Neural cell (in vitro differentiated cells): Measurements from ENCODE around the gene LRRTM3.

Experiments used
- EP300 ChIP-seq: fragments of 450-650 bp; conservative IDR thresholded peaks from 2 replicates; pipeline ENCODE4 v1.6.1; 2014; ENCODE audit warnings: antibody characterized with exemption, mild to moderate bottlenecking, moderate library complexity; ENCODE audit not compliant: poor library complexity, severe bottlenecking
- EZH2 ChIP-seq: fragments of 200-600, 300-800 bp; shearing (Covaris generic), sonication (generic); IDR thresholded peaks from 2 replicates; pipeline ENCODE4 v1.6.1; 2014; ENCODE audit warnings: antibody characterized with exemption, low read length, borderline replicate concordance, mild to moderate bottlenecking; ENCODE audit not compliant: insufficient read depth, poor library complexity, severe bottlenecking
- MXI1 ChIP-seq: fragments of 450-650 bp; conservative IDR thresholded peaks from 2 replicates; pipeline ENCODE4 v1.6.1; 2014; ENCODE audit warnings: antibody characterized with exemption, mild to moderate bottlenecking; ENCODE audit not compliant: poor library complexity, severe bottlenecking
- POLR2AphosphoS5 ChIP-seq: IDR thresholded peaks from 2 replicates; pipeline ENCODE4 v1.6.1; 2012
- RAD21 ChIP-seq: fragments of 450-650 bp; conservative IDR thresholded peaks from 2 replicates; pipeline ENCODE4 v1.6.1; 2014; ENCODE audit warnings: antibody characterized with exemption, mild to moderate bottlenecking, moderate library complexity
- REST ChIP-seq: IDR thresholded peaks from 2 replicates; pipeline ENCODE4 v1.6.1; 2012; ENCODE audit warnings: borderline replicate concordance
- SMC3 ChIP-seq: fragments of 450-650 bp; conservative IDR thresholded peaks from 2 replicates; pipeline ENCODE4 v1.6.1; 2014; ENCODE audit warnings: antibody characterized with exemption, mild to moderate bottlenecking, moderate library complexity; ENCODE audit not compliant: poor library complexity
- TAF1 ChIP-seq: IDR thresholded peaks from 2 replicates; pipeline ENCODE4 v1.6.1; 2012; ENCODE audit warnings: low read depth
- TF ChIP-seq, protein P1 (sequence below): fragments of 450-650 bp; IDR thresholded peaks from 2 replicates; pipeline ENCODE4 v1.5.1; 2014; ENCODE audit warnings: antibody characterized with exemption, mild to moderate bottlenecking, moderate library complexity; ENCODE audit not compliant: poor library complexity, severe bottlenecking

GRCh38 chr10:67022099-67022498, 96.3 kb downstream of the LRRTM3 start:
- no peak for TF ChIP-seq RAD21
- TF ChIP-seq, protein P1, sequence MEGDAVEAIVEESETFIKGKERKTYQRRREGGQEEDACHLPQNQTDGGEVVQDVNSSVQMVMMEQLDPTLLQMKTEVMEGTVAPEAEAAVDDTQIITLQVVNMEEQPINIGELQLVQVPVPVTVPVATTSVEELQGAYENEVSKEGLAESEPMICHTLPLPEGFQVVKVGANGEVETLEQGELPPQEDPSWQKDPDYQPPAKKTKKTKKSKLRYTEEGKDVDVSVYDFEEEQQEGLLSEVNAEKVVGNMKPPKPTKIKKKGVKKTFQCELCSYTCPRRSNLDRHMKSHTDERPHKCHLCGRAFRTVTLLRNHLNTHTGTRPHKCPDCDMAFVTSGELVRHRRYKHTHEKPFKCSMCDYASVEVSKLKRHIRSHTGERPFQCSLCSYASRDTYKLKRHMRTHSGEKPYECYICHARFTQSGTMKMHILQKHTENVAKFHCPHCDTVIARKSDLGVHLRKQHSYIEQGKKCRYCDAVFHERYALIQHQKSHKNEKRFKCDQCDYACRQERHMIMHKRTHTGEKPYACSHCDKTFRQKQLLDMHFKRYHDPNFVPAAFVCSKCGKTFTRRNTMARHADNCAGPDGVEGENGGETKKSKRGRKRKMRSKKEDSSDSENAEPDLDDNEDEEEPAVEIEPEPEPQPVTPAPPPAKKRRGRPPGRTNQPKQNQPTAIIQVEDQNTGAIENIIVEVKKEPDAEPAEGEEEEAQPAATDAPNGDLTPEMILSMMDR: no peak
- TF ChIP-seq EZH2: no peak
- no peak for TF ChIP-seq EP300
- no peak for TF ChIP-seq SMC3
- no peak for TF ChIP-seq TAF1
- no peak for TF ChIP-seq MXI1
- TF ChIP-seq POLR2AphosphoS5: no peak
- TF ChIP-seq REST: no peak
